WTC11 (cell line): Measurements from ENCODE around the gene ABCC2. TPM values are rescaled to one million over a fixed set of nuclear protein-coding genes. Genes with fewer than 3 reads are reported as not detected.

Experiments
- ATAC-seq: fragments of 200-7000 bp; cut with Tn5 transposase; 2 replicates; pipeline ENCODE4 v1.10.0; 2021; ENCODE audit warnings: mild to moderate bottlenecking, moderate library complexity
- CTCF ChIA-PET: fragments of 300-600 bp; sonication (Branson Sonifier 250); formaldehyde crosslinking; loops from one replicate; lab custom pipeline; 2021; ENCODE audit warnings: antibody characterized with exemption; lab: Charles Lee
- POLR2A ChIA-PET: fragments of 350-600 bp; sonication (Branson Sonifier 250); formaldehyde crosslinking; loops from one replicate; lab custom pipeline; 2021; ENCODE audit warnings: antibody characterized with exemption; lab: Charles Lee
- DNase-seq: peaks from one replicate; pipeline ENCODE4 v3.0.0; 2021; ENCODE audit warnings: low spot score
- H3K27ac Mint-ChIP-seq: 2 replicates; pipeline ENCODE4 v1.8.0; 2021; ENCODE audit warnings: mixed read lengths
- H3K27me3 Mint-ChIP-seq: 2 replicates; pipeline ENCODE4 v1.8.0; 2021; ENCODE audit warnings: low read depth, mild to moderate bottlenecking, moderate library complexity, mixed read lengths
- H3K36me3 Mint-ChIP-seq: 2 replicates; pipeline ENCODE4 v1.8.0; 2021; ENCODE audit warnings: mixed read lengths
- H3K4me1 Mint-ChIP-seq: 2 replicates; pipeline ENCODE4 v1.8.0; 2022; ENCODE audit warnings: mixed read lengths
- H3K4me3 Mint-ChIP-seq: 2 replicates; pipeline ENCODE4 v1.8.0; 2021; ENCODE audit warnings: mild to moderate bottlenecking, moderate library complexity, mixed read lengths
- H3K9me3 Mint-ChIP-seq: 2 replicates; pipeline ENCODE4 v1.8.0; 2021; ENCODE audit warnings: mixed read lengths
- AFF4 ChIP-seq: sonication (generic); formaldehyde crosslinking; IDR thresholded peaks from 2 replicates; pipeline ENCODE4 v1.8.1; 2023; ENCODE audit warnings: mild to moderate bottlenecking, missing genetic modification reagents, borderline replicate concordance
- ARID4B ChIP-seq: sonication (generic); formaldehyde crosslinking; IDR thresholded peaks from 2 replicates; pipeline ENCODE4 v1.8.0; 2023; ENCODE audit warnings: missing genetic modification reagents, mild to moderate bottlenecking, borderline replicate concordance
- ATF6 ChIP-seq: sonication (generic); formaldehyde crosslinking; IDR thresholded peaks from 2 replicates; pipeline ENCODE4 v1.8.1; 2023; ENCODE audit warnings: mild to moderate bottlenecking, missing genetic modification reagents
- CREB1 ChIP-seq: sonication (generic); formaldehyde crosslinking; IDR thresholded peaks from 2 replicates; pipeline ENCODE4 v1.8.0; 2023; ENCODE audit warnings: mild to moderate bottlenecking, missing genetic modification reagents
- CREM ChIP-seq: sonication (generic); formaldehyde crosslinking; IDR thresholded peaks from 2 replicates; pipeline ENCODE4 v1.8.1; 2022; ENCODE audit warnings: mild to moderate bottlenecking, missing genetic modification reagents, moderate library complexity
- ETV6 ChIP-seq: sonication (generic); formaldehyde crosslinking; IDR thresholded peaks from 2 replicates; pipeline ENCODE4 v1.8.1; 2022; ENCODE audit warnings: mild to moderate bottlenecking, missing genetic modification reagents
- FOXK1 ChIP-seq: sonication (generic); formaldehyde crosslinking; IDR thresholded peaks from 2 replicates; pipeline ENCODE4 v1.8.0; 2022; ENCODE audit warnings: mild to moderate bottlenecking, moderate library complexity, missing genetic modification reagents
- HMGA2 ChIP-seq: fragments of 250-450 bp; sonication (Bioruptor Pico); IDR thresholded peaks from 2 replicates; pipeline ENCODE4 v1.4.0; 2021; ENCODE audit warnings: mild to moderate bottlenecking, moderate library complexity
- MXD4 ChIP-seq: fragments of 250-450 bp; sonication (Bioruptor Pico); IDR thresholded peaks from 2 replicates; pipeline ENCODE4 v1.8.0; 2021; ENCODE audit warnings: mild to moderate bottlenecking, moderate library complexity, borderline replicate concordance
- PRDM15 ChIP-seq: sonication (generic); formaldehyde crosslinking; IDR thresholded peaks from 2 replicates; pipeline ENCODE4 v1.8.0; 2022; ENCODE audit warnings: missing genetic modification reagents
- SOX15 ChIP-seq: fragments of 250-450 bp; sonication (Bioruptor Pico); IDR thresholded peaks from 2 replicates; pipeline ENCODE4 v1.9.0; 2021; ENCODE audit warnings: mild to moderate bottlenecking
- SP1 ChIP-seq: sonication (generic); formaldehyde crosslinking; conservative IDR thresholded peaks from 2 replicates; pipeline ENCODE4 v1.8.1; 2022; ENCODE audit warnings: missing genetic modification reagents
- ZBTB21 ChIP-seq: sonication (generic); formaldehyde crosslinking; IDR thresholded peaks from 2 replicates; pipeline ENCODE4 v1.8.1; 2023; ENCODE audit warnings: mild to moderate bottlenecking, missing genetic modification reagents, borderline replicate concordance
- ZNF138 ChIP-seq: sonication (generic); formaldehyde crosslinking; conservative IDR thresholded peaks from 2 replicates; pipeline ENCODE4 v1.8.1; 2022; ENCODE audit warnings: mild to moderate bottlenecking, moderate library complexity, missing genetic modification reagents
- ZNF219 ChIP-seq: sonication (generic); formaldehyde crosslinking; IDR thresholded peaks from 2 replicates; pipeline ENCODE4 v1.8.0; 2023; ENCODE audit warnings: missing genetic modification reagents, mild to moderate bottlenecking, borderline replicate concordance
- ZNF263 ChIP-seq: sonication (generic); formaldehyde crosslinking; IDR thresholded peaks from 2 replicates; pipeline ENCODE4 v1.8.1; 2022; ENCODE audit warnings: low read depth, mild to moderate bottlenecking, moderate library complexity, missing genetic modification reagents
- ZNF512 ChIP-seq: sonication (generic); formaldehyde crosslinking; IDR thresholded peaks from 2 replicates; pipeline ENCODE4 v1.8.1; 2022; ENCODE audit warnings: missing genetic modification reagents, borderline replicate concordance
- ZNF671 ChIP-seq: fragments of 250-450 bp; sonication (Bioruptor Pico); IDR thresholded peaks from 2 replicates; pipeline ENCODE4 v1.8.0; 2021; ENCODE audit warnings: mild to moderate bottlenecking
- total RNA-seq: library from RNA; stranded (reverse); gene quantifications from 3 replicates; pipeline ENCODE4 v1.2.3, GENCODE V29; 2021

The ABCC2 gene
- total RNA-seq, 1 experiment from 2014 or later, result 0.87 TPM

- no peaks in the 10 kb centered on the region for H3K36me3 Mint-ChIP-seq
Measured at GRCh38 chr10:99808270-99808669, 25.8 kb downstream of the ABCC2 start.

GRCh38 chr10:99809481-99809880 is 27.0 kb downstream of the ABCC2 start:
- DNase-seq (no peak), ATAC-seq (no peak)
- TF ChIP-seq ZNF671 (CRISPR knock-in tag), result no peak
- no peak for TF ChIP-seq ARID4B (CRISPR knock-in tag)
- no peak for TF ChIP-seq ATF6 (CRISPR knock-in tag)
- TF ChIP-seq ZNF263 (CRISPR knock-in tag), result no peak
- TF ChIP-seq ZNF512 (CRISPR knock-in tag), result no peak
- TF ChIP-seq SOX15 (CRISPR knock-in tag), result no peak
- no peak for TF ChIP-seq HMGA2 (CRISPR knock-in tag)
- no peak for TF ChIP-seq ZNF138
- TF ChIP-seq MXD4 (CRISPR knock-in tag), result no peak
- TF ChIP-seq CREB1 (CRISPR knock-in tag), result no peak
- TF ChIP-seq PRDM15 (CRISPR knock-in tag), result no peak
- no peak overlapping the region for H3K27ac Mint-ChIP-seq
- H3K4me1 Mint-ChIP-seq, result no peaks in the 10 kb centered on the region
- no peaks in the 10 kb centered on the region for H3K9me3 Mint-ChIP-seq
- no peaks in the 10 kb centered on the region for H3K36me3 Mint-ChIP-seq
- POLR2A ChIA-PET, result no interaction called here
- CTCF ChIA-PET, result interaction anchor here (1.1 kb wide), 1 partner anchor 18 kb away, joined by 3 read pairs; no protein-coding TSS in a partner anchor
- H3K27me3 Mint-ChIP-seq, result no peaks in the 10 kb centered on the region
- H3K4me3 Mint-ChIP-seq, result no peak overlapping the region

More at GRCh38 chr10:99808270-99808669, 25.8 kb downstream of the ABCC2 start:
- TF ChIP-seq ZBTB21 (CRISPR knock-in tag), result no peak
- no peak for TF ChIP-seq ZNF219
- no peak for TF ChIP-seq SP1
- no peak for TF ChIP-seq AFF4 (CRISPR knock-in tag)
- no peak for TF ChIP-seq CREM (CRISPR knock-in tag)
- no peak for TF ChIP-seq ETV6 (CRISPR knock-in tag)
- TF ChIP-seq FOXK1, result no peak
- DNase-seq (no peak), ATAC-seq (no peak)
- no peak overlapping the region for H3K27ac Mint-ChIP-seq
- no peaks in the 10 kb centered on the region for H3K9me3 Mint-ChIP-seq
- no peak overlapping the region for H3K4me3 Mint-ChIP-seq
- CTCF ChIA-PET, result no interaction called here
- no peaks in the 10 kb centered on the region for H3K4me1 Mint-ChIP-seq
- POLR2A ChIA-PET, result no interaction called here
- no peaks in the 10 kb centered on the region for H3K27me3 Mint-ChIP-seq
